Vagina (tissue), 2 donors: Measurements from ENCODE around the gene PRKAG2.

Source experiments
- CTCF ChIP-seq, 3 experiments: fragments of 450-650 bp in 2 of 3; fragments of 200-600 bp in 1 of 3; sonication (generic) in 1 of 3; IDR thresholded peaks; one replicate each; pipeline ENCODE4 v1.5.1; 2017 to 2019; ENCODE audit warnings: antibody characterized with exemption in 3 of 3, mild to moderate bottlenecking in 2 of 3, moderate library complexity in 2 of 3
- POLR2A ChIP-seq, 2 donors: fragments of 450-650 bp; IDR thresholded peaks; one replicate each; pipeline ENCODE4 v1.6.1; 2017; ENCODE audit warnings: antibody characterized with exemption in 2 of 2, mild to moderate bottlenecking in 2 of 2, moderate library complexity in 2 of 2
- POLR2AphosphoS5 ChIP-seq, 2 donors: sonication (generic); formaldehyde crosslinking; IDR thresholded peaks; one replicate each; pipeline ENCODE4 v1.9.0; 2017; ENCODE audit warnings: antibody characterized with exemption in 2 of 2, mild to moderate bottlenecking in 2 of 2, low read depth in 1 of 2; ENCODE audit not compliant: insufficient read depth in 1 of 2

GRCh38 chr7:151752037-151752436 lies 124.9 kb downstream of the PRKAG2 start:
- TF ChIP-seq CTCF (IDR thresholded peaks at IDR 0.05) = no peak
- no peak for TF ChIP-seq POLR2A (IDR thresholded peaks at IDR 0.05)
- no peak for TF ChIP-seq POLR2AphosphoS5 (IDR thresholded peaks at IDR 0.05; ENCODE audit: insufficient read depth in 1 of 2, low read depth in 1 of 2)
